HG02571 (cell line): ENCODE measurements around the gene AFF3.
A peak's percentile ranks its signal among the peaks of the same experiment; 100 is the strongest.

Experiments
- ATAC-seq: cut with Tn5 transposase; IDR thresholded peaks from one replicate; pipeline ENCODE4 v1.9.1; 2021; ENCODE audit warnings: mild to moderate bottlenecking, moderate library complexity; ENCODE audit not compliant: unreplicated experiment

Gene AFF3

DNA sequence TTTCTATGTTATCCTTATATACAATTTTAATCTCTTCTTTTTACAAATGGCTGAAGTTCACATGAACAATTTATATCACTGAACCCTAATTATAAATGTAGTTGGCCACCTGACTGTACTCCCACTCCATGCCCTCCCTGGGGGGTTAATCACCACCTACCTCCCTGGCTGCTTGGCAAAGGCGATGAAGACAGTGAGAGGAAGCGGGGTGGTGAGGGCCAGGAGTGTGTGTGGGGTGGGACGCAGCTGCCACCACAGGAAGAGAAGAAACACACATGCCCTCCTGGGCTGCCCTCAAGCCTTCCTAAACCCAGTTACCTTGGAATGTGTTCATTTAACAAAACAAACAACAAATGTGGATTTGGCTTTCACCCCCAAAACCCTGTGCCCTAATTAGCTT, 565.6 kb downstream of the AFF3 start:
- ATAC-seq = no peak

DNA sequence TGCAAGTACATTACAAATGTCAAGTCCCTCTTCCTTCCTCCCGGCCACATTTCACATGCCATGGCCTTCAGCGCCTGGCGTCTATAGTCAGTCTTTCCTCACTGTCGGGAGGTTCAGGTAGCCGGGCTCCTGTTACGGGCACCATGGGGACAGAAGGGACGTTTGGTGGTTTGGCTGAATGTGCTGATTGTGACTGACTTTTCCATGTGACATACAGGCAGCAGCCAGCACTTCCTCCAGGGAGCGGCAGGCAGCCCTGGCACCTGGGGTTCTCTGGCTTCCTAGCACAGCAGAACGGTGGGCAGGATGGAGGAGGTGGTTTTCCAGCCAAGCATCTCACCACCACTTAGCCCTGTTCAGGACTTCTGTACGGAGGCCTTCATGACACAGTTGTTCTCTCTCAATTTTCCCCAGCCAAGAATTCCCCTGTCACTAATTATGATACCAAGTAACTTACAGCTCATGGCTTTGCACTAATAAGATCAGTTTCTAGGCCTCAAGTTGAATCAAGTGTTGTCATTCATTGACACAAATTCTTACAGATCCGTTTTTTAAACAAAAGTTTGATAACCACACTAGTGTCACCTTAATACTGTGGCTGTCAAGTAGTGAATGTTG, 568.6 kb downstream of the AFF3 start:
- no peak for ATAC-seq

DNA sequence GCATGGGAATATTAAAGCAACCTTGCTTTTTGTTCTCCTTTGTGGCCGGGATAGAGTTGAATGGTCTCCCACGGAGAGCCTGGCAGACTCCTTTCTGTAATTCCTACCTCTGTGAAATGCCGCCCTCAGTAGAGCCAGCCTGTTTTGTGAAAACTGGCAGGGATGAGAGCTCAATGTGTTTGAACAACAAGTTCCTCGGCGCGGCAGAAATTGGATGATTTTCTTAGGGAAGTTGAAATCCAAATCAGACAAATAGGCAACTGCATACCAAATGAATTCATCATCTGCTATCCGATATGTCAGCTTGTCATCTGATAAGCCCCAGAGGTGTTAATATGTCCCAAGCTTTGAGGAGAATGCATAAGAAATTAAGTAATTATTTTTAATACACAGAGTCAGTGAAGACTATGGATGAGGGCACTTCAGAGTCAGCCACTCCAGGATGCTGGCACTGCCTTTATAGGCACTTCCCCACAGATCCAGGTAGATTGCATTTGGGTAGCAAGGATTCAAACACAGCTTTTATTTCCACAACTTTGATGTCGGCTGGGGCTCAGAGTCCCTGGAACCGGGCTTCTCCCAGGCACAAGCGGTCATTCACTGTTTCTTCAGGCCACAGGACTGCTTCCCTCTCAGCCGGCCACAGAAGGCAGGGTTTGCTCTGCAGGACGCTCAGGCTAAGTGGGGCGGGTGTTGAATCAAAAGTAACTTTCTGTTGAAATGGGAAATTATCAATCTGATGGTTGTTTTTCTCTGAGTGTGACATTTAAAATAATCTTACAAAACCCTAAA, 569.8 kb downstream of the AFF3 start:
- ATAC-seq = no peak

DNA sequence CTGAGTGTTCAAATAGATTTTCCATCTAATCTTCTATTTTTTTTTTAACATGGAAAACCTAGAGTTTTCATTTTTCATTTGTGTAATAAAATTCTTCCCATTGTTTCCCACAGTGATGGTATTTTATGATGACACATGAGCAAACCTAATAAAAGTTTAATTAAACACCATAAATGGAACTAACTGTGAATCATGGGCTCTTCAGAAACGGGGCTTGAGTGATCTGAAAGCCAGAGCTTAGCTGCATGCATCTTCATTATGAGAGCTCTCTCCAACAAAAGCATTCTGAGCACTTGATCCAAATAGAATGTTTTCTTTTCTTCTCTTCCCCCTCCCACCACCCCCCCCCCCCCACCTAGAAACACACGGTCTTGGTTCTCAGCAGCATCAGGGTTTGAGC, 570.4 kb downstream of the AFF3 start:
- ATAC-seq = no peak

DNA sequence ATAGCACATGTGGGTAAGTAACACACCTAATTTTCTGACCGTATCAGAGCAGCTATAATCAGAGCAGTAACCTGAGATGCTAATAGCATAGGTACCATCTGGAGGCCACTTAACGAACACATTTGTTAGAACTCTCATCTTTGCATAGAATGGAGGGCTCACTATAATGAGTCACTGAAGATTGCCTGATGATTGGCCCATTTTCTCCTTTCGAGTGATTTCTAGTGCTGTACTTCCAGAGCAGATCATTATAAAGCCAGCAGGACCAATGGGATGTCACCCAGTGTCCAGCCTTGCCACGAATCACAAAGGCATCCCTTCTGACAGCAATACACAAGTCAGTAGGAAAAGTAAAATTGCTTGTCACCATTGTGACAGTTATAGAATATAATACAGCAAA, 570.9 kb downstream of the AFF3 start:
- no peak for ATAC-seq

DNA sequence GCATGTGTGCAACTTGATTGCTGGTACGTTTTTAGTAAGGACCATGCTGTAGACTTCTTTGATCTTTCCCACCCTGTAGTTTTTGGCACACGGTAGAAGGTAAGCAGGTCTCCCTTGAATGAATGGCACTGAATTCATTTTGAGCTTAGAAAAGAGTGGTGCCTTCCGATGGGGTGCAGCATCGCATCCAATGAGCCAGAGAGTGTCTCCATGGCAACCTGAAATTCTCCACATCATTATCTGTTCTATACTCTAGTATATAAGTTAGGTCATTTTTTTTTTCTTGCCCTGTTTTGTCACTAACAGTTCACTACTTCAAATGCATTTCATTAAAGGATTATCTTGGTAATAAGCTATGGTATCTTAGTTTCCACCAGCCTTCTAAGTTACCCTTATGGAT, 571.4 kb downstream of the AFF3 start:
- no peak for ATAC-seq

DNA sequence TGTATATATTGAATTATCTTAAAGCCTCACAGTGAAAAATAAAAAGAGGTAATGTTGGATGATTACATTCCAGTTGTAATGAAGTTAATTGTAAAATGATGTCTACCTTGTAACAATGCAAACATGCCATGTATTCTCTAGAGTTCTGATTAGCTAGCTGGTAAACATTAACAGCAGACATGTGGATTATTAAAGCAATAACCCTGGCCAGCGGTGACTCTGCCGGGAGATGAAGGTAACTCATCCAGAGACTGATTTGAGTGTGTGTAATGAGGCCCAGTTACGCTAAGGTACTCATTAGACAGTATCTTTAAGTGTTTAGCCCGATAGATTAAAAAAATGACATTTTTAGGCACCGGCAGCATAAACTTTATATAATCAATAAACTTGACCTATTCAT, 573.0 kb downstream of the AFF3 start:
- ATAC-seq = no peak

DNA sequence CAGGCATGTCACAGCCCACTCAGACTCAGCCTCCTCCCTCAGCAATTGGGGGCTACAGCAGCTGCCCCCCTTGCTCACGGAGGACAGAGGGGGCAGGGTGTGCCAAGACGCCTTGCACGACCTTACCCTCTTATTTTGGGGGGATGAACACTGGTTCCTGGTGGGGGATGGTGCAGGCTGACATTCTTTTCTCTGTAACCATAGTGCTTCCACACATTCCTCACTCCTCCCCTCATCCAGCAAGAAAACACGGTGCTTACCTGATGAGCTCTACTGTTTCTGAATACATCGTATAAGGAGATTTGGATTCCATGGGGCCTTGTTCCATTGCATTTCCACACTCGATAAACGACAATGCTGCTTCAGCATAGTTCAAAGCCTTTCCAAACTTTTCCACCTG, 577.2 kb downstream of the AFF3 start:
- ATAC-seq = no peak

DNA sequence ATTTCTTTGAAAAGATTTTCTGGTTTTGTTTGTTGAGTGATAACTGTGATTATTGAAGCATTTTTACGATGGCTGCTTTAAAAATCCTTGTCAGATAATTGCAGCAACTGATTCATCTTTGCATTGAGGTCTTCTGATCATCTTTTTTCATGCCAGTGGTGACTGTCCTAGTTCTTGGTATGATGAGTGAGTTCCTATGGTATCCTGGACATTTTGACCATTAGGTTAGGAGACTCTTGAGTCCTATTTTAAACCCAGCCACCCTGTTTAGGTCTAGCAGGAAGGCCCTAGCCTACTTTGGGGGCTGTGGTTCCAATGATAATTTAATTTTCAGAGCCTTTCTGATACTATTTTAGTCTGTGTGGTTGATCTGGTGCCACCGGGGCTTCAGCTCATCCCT, 579.9 kb downstream of the AFF3 start:
- no peak for ATAC-seq

DNA sequence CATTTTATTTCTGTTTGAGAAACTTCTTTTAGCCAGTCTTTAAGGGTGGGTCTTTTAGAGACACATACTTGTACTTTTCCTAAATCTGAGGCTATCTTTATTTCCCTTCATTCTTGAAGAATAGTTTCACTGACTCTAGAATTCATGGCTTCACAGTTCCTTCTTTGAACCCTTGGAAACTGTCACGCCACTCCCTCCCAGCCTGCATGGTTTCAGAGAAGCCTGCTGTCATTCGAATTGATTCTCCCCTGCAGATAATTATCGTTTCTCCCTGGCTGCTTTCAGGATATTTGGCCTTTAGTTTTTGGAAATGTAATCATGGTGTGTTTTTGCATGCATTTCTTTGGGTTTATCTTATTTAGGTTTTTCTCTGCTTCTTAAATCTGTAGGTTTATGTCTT, 580.6 kb downstream of the AFF3 start:
- no peak for ATAC-seq

DNA sequence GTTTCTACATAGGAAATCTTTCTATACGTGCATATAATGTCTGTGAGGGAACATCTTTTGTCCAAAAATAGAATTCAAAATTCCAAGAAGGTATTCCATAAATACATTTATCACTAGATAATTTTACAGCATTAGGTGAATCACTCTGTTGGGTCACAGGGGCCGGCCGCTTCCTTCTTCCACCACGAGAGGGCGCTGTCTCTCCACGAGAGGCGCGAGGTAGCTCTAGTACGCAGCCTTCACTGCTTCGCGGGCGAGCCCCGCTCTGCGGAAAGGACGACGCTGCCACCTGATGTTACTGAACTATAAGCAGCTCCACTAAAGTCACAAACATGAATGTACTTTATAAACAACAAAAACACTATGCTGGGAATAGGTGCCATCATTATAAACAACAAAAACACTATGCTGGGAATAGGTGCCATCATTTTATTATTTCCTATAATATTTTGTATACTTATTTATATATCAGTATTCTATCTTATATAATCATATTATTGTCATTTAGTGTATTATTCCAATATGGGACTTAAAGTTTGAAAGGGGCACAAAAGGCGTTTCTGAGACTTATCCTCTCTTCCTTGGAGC, 583.2 kb downstream of the AFF3 start:
- ATAC-seq = peak; percentile 76

DNA sequence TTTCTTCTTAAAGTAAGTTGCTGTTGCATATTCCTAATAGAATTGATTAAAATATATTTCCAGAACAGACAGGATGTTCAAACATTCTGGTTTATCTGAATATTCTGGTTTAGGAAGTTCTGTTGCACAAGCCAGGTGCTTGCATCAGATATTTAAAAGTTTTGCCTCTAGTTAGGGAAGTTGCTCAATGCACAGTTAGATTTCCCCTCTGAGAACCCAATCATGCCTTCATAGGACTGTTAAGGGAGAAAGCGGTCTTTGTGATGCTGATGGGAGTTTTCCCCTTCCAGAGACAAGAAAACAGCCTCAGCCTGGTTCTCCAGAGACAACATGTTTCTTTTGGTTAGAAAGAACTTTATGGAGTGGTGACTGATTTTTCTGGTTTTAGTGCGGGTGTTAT, 587.0 kb downstream of the AFF3 start:
- ATAC-seq = no peak

DNA sequence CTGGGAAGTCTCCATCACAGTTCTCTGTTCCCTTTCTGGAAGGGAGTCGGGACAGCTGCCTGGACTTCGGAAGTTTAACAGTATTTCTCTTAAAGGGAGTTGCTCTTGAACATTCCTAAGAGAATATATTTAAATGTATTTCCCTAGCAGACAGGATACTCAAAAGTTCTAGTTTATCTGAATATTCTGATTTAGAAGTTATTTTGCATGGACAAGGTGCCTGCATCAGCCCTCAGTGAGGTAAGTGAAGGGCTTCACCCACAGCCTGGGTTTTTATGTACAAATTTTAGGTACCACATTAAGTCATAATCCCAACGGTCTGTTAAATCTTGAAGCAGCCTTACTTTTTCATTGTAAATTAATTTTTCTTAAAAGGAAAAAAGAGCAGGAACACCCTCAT, 587.5 kb downstream of the AFF3 start:
- ATAC-seq = no peak

DNA sequence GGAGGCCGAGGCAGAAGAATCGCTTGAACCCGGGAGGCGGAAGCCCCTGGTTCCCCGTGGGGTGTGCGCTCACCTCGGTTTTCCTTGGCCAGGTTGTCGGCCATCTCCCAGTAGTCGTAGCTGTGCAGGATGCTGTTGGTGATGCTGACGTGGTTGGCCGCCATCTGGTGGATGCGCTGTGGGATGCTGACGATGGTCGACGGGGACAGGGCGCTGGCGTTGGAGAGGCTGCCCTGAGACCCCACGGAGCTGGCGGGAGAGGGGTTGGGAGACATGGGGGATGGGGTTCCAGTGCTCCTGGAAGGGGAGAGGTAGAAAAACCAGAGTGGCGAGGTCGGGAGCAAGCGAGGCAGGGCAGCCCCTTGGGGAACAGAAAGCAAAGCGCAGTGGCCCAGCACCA, 588.2 kb downstream of the AFF3 start:
- no peak for ATAC-seq

DNA sequence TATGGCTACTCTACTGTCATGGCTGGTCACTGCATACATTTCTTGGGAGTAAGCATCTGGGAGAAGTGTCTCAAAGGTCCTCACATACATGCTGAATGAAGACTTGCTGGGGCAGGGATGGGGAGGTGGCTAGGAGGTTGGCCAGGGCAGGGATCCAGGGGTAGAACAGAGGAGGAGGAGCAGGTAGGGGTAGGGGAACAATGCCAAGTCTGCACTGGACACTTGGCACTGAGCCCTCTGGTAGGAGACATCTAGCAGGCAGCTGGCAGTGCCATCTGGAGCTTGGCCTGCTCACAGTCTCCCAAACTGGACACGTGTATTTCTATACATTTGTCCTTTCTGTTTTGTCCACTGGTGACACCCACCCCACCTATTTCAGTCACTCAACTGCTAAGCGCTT, 589.9 kb downstream of the AFF3 start:
- ATAC-seq = no peak

DNA sequence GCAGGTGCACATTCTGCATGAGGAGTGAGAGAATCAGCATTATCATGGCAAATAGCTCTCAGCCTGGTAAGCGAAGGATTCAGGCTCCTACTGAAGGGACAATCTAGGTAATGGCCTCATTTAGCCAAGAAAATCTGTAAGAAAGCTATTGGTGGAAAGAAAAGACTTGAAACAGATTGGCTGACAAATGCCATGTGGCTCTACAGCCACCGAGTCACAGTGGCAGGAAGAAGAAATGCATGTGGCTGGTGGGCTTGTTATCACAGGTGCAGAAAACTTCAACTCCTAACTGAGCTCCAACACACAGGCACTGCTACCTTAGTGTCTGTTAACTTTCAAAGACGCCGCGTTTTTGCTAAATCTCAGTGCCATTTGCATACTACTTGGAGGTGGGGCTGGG, 592.0 kb downstream of the AFF3 start:
- ATAC-seq = no peak

DNA sequence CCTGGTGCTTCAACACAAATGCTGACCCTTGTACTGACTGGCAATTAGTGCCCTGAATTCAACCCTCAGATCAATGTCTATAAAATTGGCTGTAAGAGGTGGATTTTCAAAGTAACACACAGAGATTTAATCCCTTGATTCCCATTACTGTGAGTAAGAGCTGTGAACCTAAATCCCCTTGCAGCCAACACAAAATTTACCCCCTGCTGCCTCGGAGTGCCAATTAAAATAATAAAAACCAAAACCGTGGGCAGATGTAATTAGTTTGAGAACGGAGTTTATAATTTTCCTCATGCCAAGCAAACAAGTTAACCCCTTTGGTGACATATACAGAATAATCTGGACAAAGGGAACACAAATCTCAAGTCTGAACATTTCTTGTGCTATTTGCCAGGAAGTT, 596.8 kb downstream of the AFF3 start:
- no peak for ATAC-seq

DNA sequence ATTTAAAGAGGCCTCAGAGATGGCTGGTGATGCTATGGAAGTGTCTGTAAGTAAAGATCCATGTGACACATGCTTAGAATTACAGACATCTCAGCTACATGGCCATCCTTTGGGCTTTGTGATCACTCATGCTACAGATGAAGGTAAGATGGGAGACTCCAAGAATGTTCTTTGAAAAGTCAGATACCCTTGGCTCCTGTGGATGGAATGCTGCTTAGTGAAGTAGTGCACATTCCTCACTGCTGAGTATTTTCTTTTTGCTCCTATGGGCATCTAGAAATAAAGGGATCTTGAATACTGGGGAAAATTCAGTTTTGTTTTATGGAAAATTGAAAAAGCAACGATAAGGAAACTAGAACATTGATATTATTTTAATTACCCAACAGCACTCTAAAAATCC, 597.3 kb downstream of the AFF3 start:
- no peak for ATAC-seq

DNA sequence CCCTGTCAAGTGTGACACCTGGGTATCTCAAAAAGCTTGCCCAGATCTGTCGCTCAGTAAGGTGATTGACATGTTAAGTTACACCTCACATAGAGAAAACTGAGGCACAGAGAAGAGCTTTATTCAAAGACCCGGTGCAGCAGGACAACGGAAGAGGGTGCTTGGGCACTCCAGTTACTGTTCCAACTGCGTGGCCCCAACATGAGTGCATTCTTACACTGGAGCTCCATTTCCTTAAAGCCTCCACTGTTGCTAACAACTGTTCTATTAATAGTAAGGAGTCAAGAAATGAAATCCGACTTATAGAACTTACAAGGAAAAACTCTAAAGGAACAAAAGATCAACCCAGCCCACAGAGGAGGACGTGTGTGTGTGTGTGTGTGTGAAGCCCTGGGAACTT, 597.8 kb downstream of the AFF3 start:
- no peak for ATAC-seq

DNA sequence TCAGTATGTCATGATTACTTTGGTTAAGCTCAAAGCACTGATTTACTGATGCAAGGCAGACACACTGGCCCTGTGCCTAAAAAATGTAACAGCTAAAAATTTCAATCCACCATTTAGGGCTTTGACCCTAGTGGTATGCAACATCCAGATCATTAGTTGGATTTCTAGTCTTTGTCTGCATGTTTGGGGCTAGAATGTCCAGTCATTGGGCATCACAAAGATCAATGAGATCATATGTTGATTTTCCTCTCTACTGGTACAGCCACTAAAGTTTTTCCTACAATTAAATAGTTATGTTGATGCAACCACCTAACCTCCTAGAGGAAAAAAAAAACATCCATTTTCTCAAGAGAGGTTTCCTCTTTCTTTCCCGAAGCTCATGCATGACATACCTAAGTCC, 599.1 kb downstream of the AFF3 start:
- no peak for ATAC-seq

DNA sequence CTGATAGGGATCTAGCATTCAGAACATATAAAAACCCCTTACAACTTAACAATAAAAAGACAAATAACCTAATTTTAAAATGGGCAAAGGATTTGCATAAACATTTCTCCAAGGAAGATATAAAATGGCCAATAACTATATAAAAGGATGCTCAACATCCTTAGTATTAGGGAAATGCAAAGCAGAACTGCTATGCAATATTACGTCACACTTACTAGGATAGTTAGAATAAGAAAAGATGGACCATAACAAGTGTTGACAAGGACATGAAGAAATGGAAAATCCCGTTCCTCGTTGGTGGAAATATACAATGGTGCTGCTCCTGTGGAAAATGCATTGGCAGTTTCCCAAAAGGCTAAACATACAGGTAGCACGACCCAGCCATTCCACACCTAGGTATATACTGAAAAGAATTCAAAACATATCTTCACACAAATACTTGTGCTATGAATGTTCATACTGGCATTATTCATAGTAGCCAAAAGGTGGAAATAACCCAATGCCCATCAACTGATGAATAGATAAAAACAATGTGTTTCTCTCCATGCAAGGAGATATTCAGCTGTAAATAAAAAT, 604.4 kb downstream of the AFF3 start:
- no peak for ATAC-seq

DNA sequence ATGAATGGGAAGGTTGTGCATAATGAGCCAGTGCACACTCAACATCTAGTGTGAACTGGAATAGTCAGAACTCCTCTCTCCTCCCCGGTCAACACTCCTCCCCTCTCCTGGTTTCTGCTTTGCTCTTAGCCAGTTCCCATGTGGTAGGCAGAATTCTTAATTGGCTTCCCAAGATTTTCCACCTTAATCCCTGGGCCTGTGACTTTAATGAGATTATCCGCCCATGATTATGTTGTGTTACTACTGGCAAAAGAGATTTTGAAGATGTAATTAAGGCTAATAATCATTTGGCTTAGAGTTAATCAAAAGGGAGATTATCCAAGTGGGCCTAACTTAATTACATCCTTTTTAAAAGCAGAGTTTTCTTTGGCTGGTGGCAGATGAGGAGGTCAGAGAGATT, 618.3 kb downstream of the AFF3 start:
- ATAC-seq = no peak
